Sigmoid colon (tissue), 4 donors: ENCODE measurements around the gene FRAT1.

Source experiments
- POLR2AphosphoS5 ChIP-seq, 4 donors: sonication (generic); formaldehyde crosslinking; IDR thresholded peaks; one replicate each; pipeline ENCODE4 v1.6.1; 2017; ENCODE audit warnings: antibody characterized with exemption in 4 of 4
- TF ChIP-seq, protein P1 (sequence below), 4 experiments: fragments of 450-650 bp in 3 of 4; fragments of 200-600 bp in 1 of 4; IDR thresholded peaks; one replicate each; pipeline ENCODE4 v1.5.1; 2016 to 2019; ENCODE audit warnings: antibody characterized with exemption in 4 of 4, mild to moderate bottlenecking in 3 of 4, moderate library complexity in 2 of 4

- no peak for TF ChIP-seq POLR2AphosphoS5 (IDR thresholded peaks at IDR 0.05)
- TF ChIP-seq, protein P1, sequence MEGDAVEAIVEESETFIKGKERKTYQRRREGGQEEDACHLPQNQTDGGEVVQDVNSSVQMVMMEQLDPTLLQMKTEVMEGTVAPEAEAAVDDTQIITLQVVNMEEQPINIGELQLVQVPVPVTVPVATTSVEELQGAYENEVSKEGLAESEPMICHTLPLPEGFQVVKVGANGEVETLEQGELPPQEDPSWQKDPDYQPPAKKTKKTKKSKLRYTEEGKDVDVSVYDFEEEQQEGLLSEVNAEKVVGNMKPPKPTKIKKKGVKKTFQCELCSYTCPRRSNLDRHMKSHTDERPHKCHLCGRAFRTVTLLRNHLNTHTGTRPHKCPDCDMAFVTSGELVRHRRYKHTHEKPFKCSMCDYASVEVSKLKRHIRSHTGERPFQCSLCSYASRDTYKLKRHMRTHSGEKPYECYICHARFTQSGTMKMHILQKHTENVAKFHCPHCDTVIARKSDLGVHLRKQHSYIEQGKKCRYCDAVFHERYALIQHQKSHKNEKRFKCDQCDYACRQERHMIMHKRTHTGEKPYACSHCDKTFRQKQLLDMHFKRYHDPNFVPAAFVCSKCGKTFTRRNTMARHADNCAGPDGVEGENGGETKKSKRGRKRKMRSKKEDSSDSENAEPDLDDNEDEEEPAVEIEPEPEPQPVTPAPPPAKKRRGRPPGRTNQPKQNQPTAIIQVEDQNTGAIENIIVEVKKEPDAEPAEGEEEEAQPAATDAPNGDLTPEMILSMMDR (IDR thresholded peaks at IDR 0.05), result no peak
These were observed 18.1 kb upstream of the FRAT1 start for GRCh38 chr10:97300980-97301379.
